Skeletal muscle tissue (tissue), 4 donors: ENCODE measurements around the gene PFKL. TPM values are rescaled to one million over a fixed set of nuclear protein-coding genes. Genes with fewer than 3 reads are reported as not detected.

Experiments
- H3K27ac ChIP-seq: one replicate; pipeline ENCODE4 v1.7.0; 2013; ENCODE audit warnings: mild to moderate bottlenecking, low read depth, low read length, inconsistent platforms
- H3K27me3 ChIP-seq, 3 donors: one replicate each; pipeline ENCODE4 v1.7.0; 2013; ENCODE audit warnings: low read length in 3 of 3; ENCODE audit not compliant: control insufficient read depth in 3 of 3, insufficient read depth in 3 of 3
- H3K36me3 ChIP-seq, 3 donors: one replicate each; pipeline ENCODE4 v1.7.0; 2013; ENCODE audit warnings: low read length in 3 of 3; ENCODE audit not compliant: control insufficient read depth in 3 of 3, insufficient read depth in 3 of 3
- H3K4me1 ChIP-seq, 3 donors: one replicate each; pipeline ENCODE4 v1.7.0; 2013; ENCODE audit warnings: low read length in 3 of 3, mild to moderate bottlenecking in 3 of 3; ENCODE audit not compliant: control insufficient read depth in 3 of 3, insufficient read depth in 3 of 3
- H3K4me3 ChIP-seq, 3 donors: one replicate each; pipeline ENCODE4 v1.7.0; 2013; ENCODE audit warnings: low read length in 3 of 3
- H3K9ac ChIP-seq, 3 donors: one replicate each; pipeline ENCODE4 v1.7.0; 2013; ENCODE audit warnings: low read length in 3 of 3, mild to moderate bottlenecking in 3 of 3, moderate library complexity in 2 of 3, low read depth in 1 of 3
- H3K9me3 ChIP-seq, 3 donors: one replicate each; pipeline ENCODE4 v1.7.0; 2013; ENCODE audit warnings: low read length in 3 of 3; ENCODE audit not compliant: control insufficient read depth in 3 of 3
- total RNA-seq: library from RNA; depleted of rRNA; stranded (reverse); fragments of >200 nt; gene quantifications from one replicate; pipeline ENCODE4 v1.2.3, GENCODE V29; 2014
- donor health status: Osteomylitis.

PFKL gene
- total RNA-seq, 1 donor from 2014 or later, result 72.0 TPM

GRCh38 chr21:44286716-44287632, 12.9 kb upstream of the PFKL start:
- H3K27ac ChIP-seq, result no peak overlapping the region
- peaks cover 0 to 3% (median 2%) of the 10 kb centered on the region in 3 donors for H3K4me1 ChIP-seq
- no peak overlapping the region for H3K9ac ChIP-seq
- no peaks in the 10 kb centered on the region for H3K9me3 ChIP-seq
- no peak overlapping the region for H3K4me3 ChIP-seq
- peaks cover 14 to 35% (median 27%) of the 10 kb centered on the region in 3 donors for H3K27me3 ChIP-seq
- H3K36me3 ChIP-seq, result no peaks in the 10 kb centered on the region

- Histone ChIP-seq H3K9ac (no peak overlapping the region), H3K4me3 (no peak overlapping the region), H3K4me1 (peaks cover 0 to 3% (median 2%) of the 10 kb centered on the region in 3 donors), H3K9me3 (no peaks in the 10 kb centered on the region), H3K27ac (no peak overlapping the region), H3K27me3 (peaks cover 14 to 41% (median 27%) of the 10 kb centered on the region in 3 donors), H3K36me3 (no peaks in the 10 kb centered on the region)
Measured at GRCh38 chr21:44288251-44289110, 11.4 kb upstream of the PFKL start.

- Histone ChIP-seq H3K9ac (no peak overlapping the region), H3K27me3 (peaks cover 14 to 39% (median 27%) of the 10 kb centered on the region in 3 donors), H3K9me3 (no peaks in the 10 kb centered on the region), H3K36me3 (no peaks in the 10 kb centered on the region), H3K4me3 (no peak overlapping the region), H3K27ac (no peak overlapping the region), H3K4me1 (peaks cover 0 to 3% (median 2%) of the 10 kb centered on the region in 3 donors)
Measured at GRCh38 chr21:44289381-44290010, 10.4 kb upstream of the PFKL start.

GRCh38 chr21:44290327-44291077, 9.4 kb upstream of the PFKL start:
- Histone ChIP-seq H3K4me1 (peaks cover 6 to 11% (median 10%) of the 10 kb centered on the region in 3 donors), H3K27me3 (peaks cover 19 to 36% (median 28%) of the 10 kb centered on the region in 3 donors), H3K9ac (no peak overlapping the region), H3K36me3 (no peaks in the 10 kb centered on the region), H3K27ac (no peak overlapping the region), H3K4me3 (no peak overlapping the region), H3K9me3 (no peaks in the 10 kb centered on the region)

- Histone ChIP-seq H3K27ac (no peak overlapping the region), H3K4me1 (peaks cover 6 to 9% (median 8%) of the 10 kb centered on the region in 3 donors), H3K9ac (no peak overlapping the region), H3K4me3 (no peak overlapping the region), H3K9me3 (no peaks in the 10 kb centered on the region), H3K36me3 (no peaks in the 10 kb centered on the region), H3K27me3 (peaks cover 18 to 32% (median 25%) of the 10 kb centered on the region in 3 donors)
Measured at GRCh38 chr21:44291078-44291935, 8.5 kb upstream of the PFKL start.

GRCh38 chr21:44291936-44292811, 7.7 kb upstream of the PFKL start:
- Histone ChIP-seq H3K4me1 (peaks cover 6 to 9% (median 8%) of the 10 kb centered on the region in 3 donors), H3K36me3 (no peaks in the 10 kb centered on the region), H3K27me3 (peaks cover 12 to 25% (median 19%) of the 10 kb centered on the region in 3 donors), H3K27ac (no peak overlapping the region), H3K9me3 (no peaks in the 10 kb centered on the region), H3K9ac (no peak overlapping the region), H3K4me3 (no peak overlapping the region)

GRCh38 chr21:44292812-44293195, 7.0 kb upstream of the PFKL start:
- Histone ChIP-seq H3K27me3 (peaks cover 7 to 19% (median 15%) of the 10 kb centered on the region in 3 donors), H3K4me3 (no peak overlapping the region), H3K9me3 (no peaks in the 10 kb centered on the region), H3K9ac (no peak overlapping the region), H3K4me1 (peaks cover 6 to 13% (median 13%) of the 10 kb centered on the region in 3 donors), H3K36me3 (no peaks in the 10 kb centered on the region), H3K27ac (no peak overlapping the region)

GRCh38 chr21:44293551-44294231, 6.2 kb upstream of the PFKL start:
- Histone ChIP-seq H3K36me3 (no peaks in the 10 kb centered on the region), H3K9ac (no peak overlapping the region), H3K27me3 (peaks cover 8 to 15% (median 11%) of the 10 kb centered on the region in 3 donors), H3K4me3 (no peak overlapping the region), H3K9me3 (no peaks in the 10 kb centered on the region), H3K27ac (no peak overlapping the region), H3K4me1 (peaks cover 6 to 16% (median 13%) of the 10 kb centered on the region in 3 donors)
